Progenitor cell of endocrine pancreas (in vitro differentiated cells): ENCODE measurements around the gene STOML2. TPM values are rescaled to one million over a fixed set of nuclear protein-coding genes. Genes with fewer than 3 reads are reported as not detected.

Experiments used
- DNase-seq: peaks from one replicate; pipeline ENCODE4 v3.0.0; 2021; ENCODE audit warnings: low spot score; ENCODE audit not compliant: unreplicated experiment
- H3K27ac Mint-ChIP-seq: 2 replicates; pipeline ENCODE4 v1.8.0; 2021; ENCODE audit warnings: mild to moderate bottlenecking, moderate library complexity, mixed read lengths
- H3K27me3 Mint-ChIP-seq: 2 replicates; pipeline ENCODE4 v1.8.0; 2021; ENCODE audit warnings: mixed read lengths
- H3K36me3 Mint-ChIP-seq: 2 replicates; pipeline ENCODE4 v1.8.0; 2022; ENCODE audit warnings: mixed read lengths; ENCODE audit not compliant: insufficient read depth
- H3K4me1 Mint-ChIP-seq: 2 replicates; pipeline ENCODE4 v1.8.0; 2021; ENCODE audit warnings: low read depth, mixed read lengths
- H3K4me3 Mint-ChIP-seq: 2 replicates; pipeline ENCODE4 v1.8.0; 2021; ENCODE audit warnings: low read depth, mild to moderate bottlenecking, moderate library complexity, mixed read lengths
- H3K9me3 Mint-ChIP-seq: 2 replicates; pipeline ENCODE4 v1.8.0; 2021; ENCODE audit warnings: low read depth, mixed read lengths
- CTCF ChIP-seq: fragments of 200-600 bp; sonication (generic); IDR thresholded peaks from one replicate; pipeline ENCODE4 v1.5.0; 2021; ENCODE audit warnings: antibody characterized with exemption, mild to moderate bottlenecking; ENCODE audit not compliant: unreplicated experiment
- total RNA-seq: library from RNA; stranded (reverse); gene quantifications from 2 replicates; pipeline ENCODE4 v1.2.1, GENCODE V29; 2021

Gene STOML2
- total RNA-seq, 1 donor from 2014 or later = 120 TPM

GRCh38 chr9:35097573-35097972 is 5.4 kb downstream of the STOML2 start:
- Mint-ChIP-seq H3K4me1 (peaks cover 12% of the 10 kb centered on the region), H3K27ac (no peak overlapping the region), H3K36me3 (peaks cover 14% of the 10 kb centered on the region), H3K27me3 (no peaks in the 10 kb centered on the region), H3K4me3 (no peak overlapping the region), H3K9me3 (no peaks in the 10 kb centered on the region)
- no peak for TF ChIP-seq CTCF
- DNase-seq = no peak

GRCh38 chr9:35096035-35096849 is 6.7 kb downstream of the STOML2 start, which contains the start of gene PIGO:
PIGO (minus strand) TSS chr9:35096591; CDS start chr9:35095565, 1,026 bp downstream.
- H3K4me1 Mint-ChIP-seq = peaks cover 9% of the 10 kb centered on the region
- H3K36me3 Mint-ChIP-seq = peaks cover 13% of the 10 kb centered on the region
- no peaks in the 10 kb centered on the region for H3K9me3 Mint-ChIP-seq
- peak; percentile 72 for TF ChIP-seq CTCF
- no peaks in the 10 kb centered on the region for H3K27me3 Mint-ChIP-seq
- H3K27ac Mint-ChIP-seq = peak within 1 kb of the TSS; percentile 98
- peak; percentile 92 for DNase-seq
- peak within 1 kb of the TSS; percentile 90 for H3K4me3 Mint-ChIP-seq

- no peak for TF ChIP-seq CTCF
- Mint-ChIP-seq H3K4me1 (peaks cover 7% of the 10 kb centered on the region), H3K27me3 (no peaks in the 10 kb centered on the region), H3K27ac (no peak overlapping the region), H3K36me3 (peaks cover 15% of the 10 kb centered on the region), H3K9me3 (no peaks in the 10 kb centered on the region), H3K4me3 (no peak overlapping the region)
- no peak for DNase-seq
Measured at GRCh38 chr9:35091536-35091935, 11.4 kb downstream of the STOML2 start.

DNA sequence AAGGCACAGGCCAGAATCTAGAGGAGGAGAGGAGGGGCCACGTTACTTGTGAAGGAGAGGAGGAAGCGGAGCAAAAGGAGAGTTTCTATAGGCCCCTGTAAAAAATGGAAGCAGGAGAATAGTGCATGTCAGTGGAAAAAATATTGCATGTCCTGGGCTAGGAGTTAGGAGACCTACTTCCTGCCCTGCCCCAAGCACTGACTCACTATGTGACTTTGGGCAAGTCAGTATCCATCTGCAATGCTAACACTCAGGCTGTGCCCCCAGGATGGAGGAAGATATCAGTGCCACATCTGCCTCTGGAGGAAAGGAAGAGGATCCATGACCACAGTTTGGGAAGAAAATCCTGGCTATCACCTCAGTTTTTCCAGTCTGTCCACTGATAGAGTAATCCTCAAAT is 13.5 kb downstream of the STOML2 start:
- TF ChIP-seq CTCF = no peak
- Mint-ChIP-seq H3K9me3 (no peaks in the 10 kb centered on the region), H3K27me3 (no peaks in the 10 kb centered on the region), H3K4me3 (no peak overlapping the region), H3K4me1 (no peaks in the 10 kb centered on the region), H3K27ac (no peak overlapping the region), H3K36me3 (peaks cover 16% of the 10 kb centered on the region)
- DNase-seq = no peak

- Mint-ChIP-seq H3K4me1 (peaks cover under 1% of the 10 kb centered on the region), H3K36me3 (peaks cover 9% of the 10 kb centered on the region), H3K9me3 (no peaks in the 10 kb centered on the region), H3K4me3 (no peak overlapping the region), H3K27me3 (no peaks in the 10 kb centered on the region), H3K27ac (no peak overlapping the region)
- no peak for TF ChIP-seq CTCF
- DNase-seq = no peak
Measured at GRCh38 chr9:35085078-35085477, 17.9 kb downstream of the STOML2 start.
